IMR-90 (cell line): Measurements from ENCODE around the gene HCFC1R1. TPM values are rescaled to one million over a fixed set of nuclear protein-coding genes. Genes with fewer than 3 reads are reported as not detected.
A peak's percentile ranks its signal among the peaks of the same experiment; 100 is the strongest.

Source experiments
- CEBPB ChIP-seq: IDR thresholded peaks from 2 replicates; pipeline ENCODE4 v1.6.1; 2012; ENCODE audit warnings: low read depth, low read length, improper control_type of control experiment
- CTCF ChIP-seq: conservative IDR thresholded peaks from 2 replicates; pipeline ENCODE4 v1.5.1; 2012; ENCODE audit warnings: mild to moderate bottlenecking, low read depth, low read length, improper control_type of control experiment
- MAZ ChIP-seq: IDR thresholded peaks from 2 replicates; pipeline ENCODE4 v1.6.1; 2012; ENCODE audit warnings: low read depth, mild to moderate bottlenecking, low read length, improper control_type of control experiment, moderate library complexity, borderline replicate concordance
- RAD21 ChIP-seq: IDR thresholded peaks from 2 replicates; pipeline ENCODE4 v1.6.1; 2012; ENCODE audit warnings: low read length, improper control_type of control experiment
- polyA plus RNA-seq, 3 experiments: library from polyadenylated mRNA; depleted of rRNA; stranded (reverse); fragments of >200 nt; gene quantifications; 2 replicates each; pipeline ENCODE4 v1.2.3, GENCODE V29; 2012; ENCODE audit warnings: low replicate concordance in 1 of 3
- total RNA-seq: library from RNA; depleted of rRNA; stranded (reverse); fragments of >200 nt; gene quantifications from 2 replicates; pipeline ENCODE4 v1.2.3, GENCODE V29; 2012

Gene HCFC1R1
- total and polyA plus RNA-seq, 2 of the 4 experiments (the other 2 are of a cell fraction) = 7.2 to 57.9 TPM

- TF ChIP-seq MAZ = peak; percentile 50; the same call in 1 of the 2 replicates
- no peak for TF ChIP-seq CTCF
- no peak for TF ChIP-seq RAD21
- TF ChIP-seq CEBPB = 0 out of 2 replicates have a peak, but pooled peaks have one; percentile 13
Measured at GRCh38 chr16:3023669-3024478, at the start of gene HCFC1R1, which contains the start of gene THOC6 (continued).
